Activated CD8-positive, alpha-beta memory T cell treated with anti-CD3 and anti-CD28 coated beads for 24 hours (primary cell): ENCODE measurements around the gene OR4F6.
"Not testable (repeated sequence)": the region's sequence is repeated elsewhere in the genome, so short reads cannot be mapped to it uniquely, and the experiment has no call there.

Source experiments
- DNase-seq: peaks from one replicate; pipeline ENCODE4 v3.0.0-alpha.2; 2020

The OR4F6 gene

DNA sequence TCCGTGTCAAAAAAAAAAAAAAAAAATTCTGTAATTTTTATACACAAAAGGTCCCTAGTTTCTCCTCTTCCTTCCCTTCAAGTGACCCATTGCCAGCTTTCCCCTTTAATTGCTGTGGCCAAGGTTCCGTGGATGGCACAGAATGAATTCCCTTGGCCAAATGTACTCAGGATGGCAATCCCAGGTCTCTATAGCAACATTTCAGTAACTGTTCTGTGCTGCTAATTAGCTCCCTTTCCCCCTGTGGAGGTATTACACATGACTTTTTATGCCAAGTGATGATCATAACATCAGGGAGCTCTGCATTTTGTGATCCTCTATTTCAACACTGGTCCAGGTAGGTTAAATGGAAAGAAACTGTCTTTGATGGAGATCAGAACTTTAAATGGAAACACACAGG lies at the start of gene OR4F6:
Gene OR4F6, plus strand, starts transcription at position 301 of the 400 bp plus-strand sequence. CDS start 2,211 bp downstream, outside the sequence.
- no peak for DNase-seq

DNA sequence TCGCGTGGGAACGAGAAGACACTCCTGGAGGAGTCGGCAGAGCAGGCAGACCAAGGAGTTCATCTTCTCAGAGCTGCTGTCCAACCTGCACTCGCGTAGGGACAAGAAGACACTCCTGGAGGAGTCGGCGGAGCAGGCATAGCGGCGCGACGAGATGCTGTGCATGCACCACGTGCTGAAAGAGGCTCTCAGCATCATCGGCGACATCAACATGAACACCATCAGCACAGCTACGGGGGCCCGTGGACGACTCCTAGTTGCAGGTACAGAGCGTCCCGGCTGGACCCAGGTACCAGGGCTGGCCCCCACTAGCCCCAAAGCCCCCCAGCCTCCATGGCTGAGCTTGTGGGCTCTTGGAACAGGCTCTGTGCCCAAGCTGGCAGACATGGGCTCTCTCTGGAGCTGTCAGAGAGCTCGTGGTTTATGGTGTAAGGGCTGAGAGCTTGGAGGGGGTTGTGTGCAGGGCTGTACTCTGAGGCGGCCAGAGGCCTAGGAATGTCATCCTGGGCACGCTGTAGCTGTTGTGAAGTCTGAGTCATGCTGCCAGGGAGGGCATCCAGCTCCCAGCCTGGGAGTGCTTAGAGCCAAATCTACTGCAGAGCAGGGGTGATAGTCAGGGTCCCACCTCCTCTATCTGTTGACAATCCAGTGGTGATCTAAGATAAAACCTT lies 38.5 kb upstream of the OR4F6 start:
- DNase-seq: not testable (repeated sequence)

- DNase-seq: not testable (repeated sequence)
Observed at GRCh38 chr15:101765340-101765671, 38.0 kb upstream of the OR4F6 start.

GRCh38 chr15:101765772-101766456 lies 37.4 kb upstream of the OR4F6 start:
- DNase-seq: no peak

DNA sequence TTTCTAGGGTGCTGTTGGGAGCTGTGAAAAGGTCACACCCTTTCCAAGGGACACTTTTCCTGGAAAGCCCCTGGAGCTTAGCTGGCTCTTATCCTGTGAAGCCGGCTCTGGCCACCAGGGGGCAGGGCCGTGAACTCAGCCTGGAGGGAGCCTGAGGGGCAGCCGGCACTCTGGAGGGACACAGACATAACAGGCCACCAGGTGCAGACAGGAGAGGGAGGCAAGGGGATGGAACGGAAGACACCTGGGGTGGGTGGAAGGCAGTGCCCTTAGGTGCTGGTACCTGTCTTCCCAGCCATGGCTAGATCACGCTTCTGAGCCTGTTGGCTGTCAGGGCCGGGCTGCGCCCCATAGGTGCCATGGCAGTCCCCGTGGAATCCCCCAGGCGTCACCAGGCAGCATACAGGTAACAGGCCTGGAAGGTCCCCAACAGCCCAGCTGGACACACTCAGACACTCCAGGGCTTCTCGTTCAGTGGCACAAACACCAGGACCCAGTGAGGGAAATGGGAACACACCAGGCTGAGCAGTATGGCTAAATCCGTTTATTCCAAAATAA lies 36.1 kb upstream of the OR4F6 start:
- peak; percentile 54 for DNase-seq

- no peak for DNase-seq
Observed at GRCh38 chr15:101772921-101773320, 30.4 kb upstream of the OR4F6 start.

DNA sequence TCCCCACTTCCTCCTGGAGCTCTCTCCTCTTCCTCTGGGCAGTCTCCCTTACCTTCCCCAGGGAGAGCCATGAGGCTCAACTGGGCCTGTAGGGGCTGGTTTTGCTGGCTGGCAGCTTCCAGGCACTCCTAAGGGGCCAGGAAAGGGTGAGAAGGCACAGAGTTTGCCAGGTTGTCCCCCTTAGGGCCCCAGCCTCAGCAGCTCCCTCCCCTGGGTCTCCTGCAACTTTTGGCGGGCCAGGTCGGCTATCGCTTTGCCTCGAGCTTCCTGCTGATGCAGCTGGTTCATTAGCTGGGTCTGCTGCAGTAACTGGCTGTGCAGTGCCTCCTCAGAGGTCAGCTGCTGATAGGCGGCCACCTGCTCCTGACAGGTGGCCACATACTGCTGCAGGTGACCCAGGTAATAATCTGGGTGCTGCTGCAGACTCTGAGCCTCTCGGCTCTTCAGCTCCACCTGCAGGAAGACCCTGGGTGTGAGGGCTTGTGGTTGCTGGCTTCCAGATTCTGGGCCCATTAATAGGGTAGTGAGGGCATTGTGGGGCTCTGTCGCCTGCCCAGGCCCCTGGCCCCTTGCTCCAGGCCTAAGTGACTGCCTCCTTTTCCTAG lies 29.7 kb upstream of the OR4F6 start:
- DNase-seq: peak; percentile 46

DNA sequence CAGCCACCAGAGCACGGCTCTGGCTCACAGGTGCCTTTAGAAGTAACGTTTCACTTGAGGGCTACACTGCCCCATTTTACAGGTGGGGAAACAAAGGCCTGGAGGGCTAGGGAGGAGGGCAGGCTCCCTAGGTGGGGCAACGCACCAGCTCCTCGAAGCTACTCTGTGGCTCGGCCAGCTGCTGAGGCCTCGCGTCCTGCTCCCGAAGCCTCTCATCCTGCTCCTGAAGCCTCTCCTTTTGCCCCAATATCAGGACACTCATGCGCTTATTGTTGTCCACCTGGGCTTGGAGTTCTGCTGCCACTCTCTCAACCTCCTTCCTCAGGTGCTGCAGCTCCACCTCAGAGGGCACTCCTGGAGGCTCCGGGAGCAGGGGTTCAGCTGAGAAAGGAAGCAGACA lies 28.2 kb upstream of the OR4F6 start:
- DNase-seq: no peak

GRCh38 chr15:101778576-101778975 lies 24.7 kb upstream of the OR4F6 start:
- not testable (repeated sequence) for DNase-seq

DNA sequence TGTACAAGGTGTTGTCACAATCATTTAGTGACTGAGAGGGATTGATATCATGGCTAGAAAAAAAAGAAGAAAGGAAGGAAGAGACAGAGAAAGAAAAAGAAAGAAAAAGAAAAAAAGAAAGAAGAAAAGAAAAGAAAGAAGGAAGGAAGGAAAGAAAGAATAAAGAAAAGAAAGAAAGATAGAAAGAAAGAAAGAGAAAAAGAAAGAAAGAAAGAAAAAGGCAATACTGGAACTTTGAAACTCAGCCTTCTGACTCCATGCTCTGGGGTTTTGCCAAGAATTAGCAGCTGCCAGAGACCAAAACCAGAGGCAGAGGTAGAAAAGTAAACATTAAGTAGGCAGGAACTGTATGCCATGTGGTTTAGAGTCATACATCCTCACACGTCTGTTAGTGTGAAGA lies 23.1 kb upstream of the OR4F6 start:
- not testable (repeated sequence) for DNase-seq

DNA sequence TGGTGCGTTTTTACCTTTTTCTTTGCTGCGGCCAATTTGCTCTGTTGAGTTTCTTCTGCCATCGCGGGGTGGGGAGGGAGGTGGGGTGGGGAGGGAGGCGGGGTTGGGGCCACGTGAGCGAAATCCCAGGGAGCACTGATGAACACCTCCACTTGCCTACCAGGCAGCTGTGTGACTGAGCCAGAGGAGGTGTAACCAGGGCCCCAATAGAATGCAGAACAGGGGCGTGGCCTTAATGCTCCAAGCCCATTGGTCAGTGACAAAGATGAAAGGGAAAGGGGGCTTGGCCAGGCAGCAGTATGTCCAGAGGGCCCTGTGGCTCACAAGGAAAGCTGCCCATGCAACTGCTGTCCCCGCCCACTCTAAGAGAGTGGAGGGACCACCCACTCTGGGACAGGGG lies 21.4 kb upstream of the OR4F6 start:
- DNase-seq: no peak

DNA sequence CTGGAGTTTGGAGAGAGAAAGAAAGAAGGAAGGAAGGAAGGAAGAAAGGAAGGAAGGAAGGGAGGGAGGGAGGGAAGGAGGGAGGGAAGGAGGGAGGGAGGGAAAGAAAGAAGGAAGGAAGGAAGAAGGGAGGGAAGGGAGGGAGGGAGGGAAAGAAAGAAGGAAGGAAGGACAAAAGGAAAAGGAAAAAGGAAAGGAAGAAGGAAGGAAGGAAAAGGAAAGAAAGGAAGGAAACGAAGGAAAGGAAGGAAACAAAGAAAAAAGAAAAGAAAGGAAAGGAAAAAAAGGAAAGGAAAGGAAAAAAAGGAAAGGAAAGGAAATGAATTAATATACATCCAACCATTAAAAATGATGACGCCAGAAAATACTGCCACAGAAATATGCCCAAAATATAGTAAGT lies 18.7 kb upstream of the OR4F6 start:
- no peak for DNase-seq

- not testable (repeated sequence) for DNase-seq
Observed at GRCh38 chr15:101786422-101786821, 16.9 kb upstream of the OR4F6 start.

DNA sequence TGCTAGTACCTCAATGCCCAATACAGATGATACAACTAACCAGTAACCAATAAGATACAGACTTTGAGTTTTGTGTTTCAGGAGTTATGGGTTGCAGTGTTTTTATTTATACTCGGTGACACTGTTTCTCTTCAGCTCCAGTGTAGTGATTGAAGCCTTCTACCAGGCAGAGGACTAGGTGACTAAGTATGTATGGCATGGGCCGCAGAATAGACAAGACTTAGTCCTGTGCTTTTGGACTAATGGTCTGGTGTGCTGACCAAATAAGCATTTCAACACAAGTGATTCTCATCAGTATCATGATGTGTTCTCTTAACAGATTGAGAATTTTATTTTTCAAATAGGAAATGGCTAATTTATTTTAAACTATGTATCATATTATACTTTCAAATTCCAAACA lies 15.3 kb upstream of the OR4F6 start:
- DNase-seq: not testable (repeated sequence)

- not testable (repeated sequence) for DNase-seq
Observed at GRCh38 chr15:101788503-101789269, 14.6 kb upstream of the OR4F6 start.

GRCh38 chr15:101790748-101791147 lies 12.6 kb upstream of the OR4F6 start:
- DNase-seq: not testable (repeated sequence)

GRCh38 chr15:101793981-101794380 lies 9.3 kb upstream of the OR4F6 start:
- DNase-seq: not testable (repeated sequence)

DNA sequence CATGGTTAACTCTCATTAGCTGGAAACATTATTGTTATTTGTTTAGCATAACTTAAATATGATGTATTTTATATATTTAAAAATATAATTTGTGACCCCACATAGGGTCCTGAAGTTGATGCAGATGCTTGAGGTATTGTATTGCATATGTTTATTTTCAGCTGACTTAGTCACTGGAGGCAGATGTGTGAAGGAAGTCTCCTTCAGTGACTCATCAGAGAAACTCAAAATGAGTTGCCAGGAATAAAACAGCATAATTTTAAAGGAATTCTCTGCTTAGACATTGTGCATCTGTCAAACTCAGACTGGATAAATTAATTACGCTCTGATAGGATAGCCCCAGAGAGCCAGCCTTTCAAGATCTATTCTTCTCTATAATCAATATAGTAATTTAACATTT lies 7.9 kb upstream of the OR4F6 start:
- no peak for DNase-seq

- DNase-seq: no peak
Observed at GRCh38 chr15:101799665-101800064, 3.6 kb upstream of the OR4F6 start.

DNA sequence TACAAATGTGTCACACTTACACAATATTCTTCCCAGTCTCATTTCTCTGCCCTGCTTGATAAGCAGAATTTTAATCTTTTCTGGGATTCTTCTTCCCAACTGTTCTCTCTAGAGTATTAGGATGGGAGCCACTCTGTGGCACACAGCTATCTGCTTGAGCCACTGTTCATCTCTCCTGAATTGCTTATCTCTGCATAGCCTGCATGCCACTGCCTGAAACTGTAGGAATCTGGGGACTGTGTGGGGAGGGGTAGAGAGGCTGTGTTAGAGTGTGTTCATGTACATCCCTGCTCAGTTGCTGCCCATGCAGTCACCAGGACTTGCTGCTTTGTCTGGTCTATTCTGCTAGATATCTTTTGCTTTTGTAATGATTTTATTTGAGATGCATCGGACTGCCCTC lies 2.3 kb upstream of the OR4F6 start:
- no peak for DNase-seq

DNA sequence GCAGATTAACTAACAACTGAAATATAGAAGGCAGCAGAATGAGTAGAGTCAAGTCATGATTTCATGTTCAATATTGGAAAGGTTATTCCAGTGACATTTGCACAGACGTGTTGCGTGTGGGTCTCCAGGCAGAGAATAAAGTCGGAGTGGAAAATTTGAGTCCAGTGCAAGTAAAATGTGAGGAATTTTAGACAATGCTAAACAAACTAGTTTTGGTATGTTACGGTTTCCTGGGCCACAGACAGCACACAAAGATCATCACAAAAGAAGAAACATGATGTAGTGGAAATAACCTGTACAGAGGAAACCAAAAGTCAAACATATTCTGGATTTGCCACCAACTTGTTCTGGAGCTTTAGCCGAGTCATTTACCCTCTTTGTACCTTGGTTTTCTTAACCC lies 367 bp downstream of the OR4F6 start:
- no peak for DNase-seq

GRCh38 chr15:101804375-101804774 lies 1.1 kb downstream of the OR4F6 start:
- DNase-seq: no peak

DNA sequence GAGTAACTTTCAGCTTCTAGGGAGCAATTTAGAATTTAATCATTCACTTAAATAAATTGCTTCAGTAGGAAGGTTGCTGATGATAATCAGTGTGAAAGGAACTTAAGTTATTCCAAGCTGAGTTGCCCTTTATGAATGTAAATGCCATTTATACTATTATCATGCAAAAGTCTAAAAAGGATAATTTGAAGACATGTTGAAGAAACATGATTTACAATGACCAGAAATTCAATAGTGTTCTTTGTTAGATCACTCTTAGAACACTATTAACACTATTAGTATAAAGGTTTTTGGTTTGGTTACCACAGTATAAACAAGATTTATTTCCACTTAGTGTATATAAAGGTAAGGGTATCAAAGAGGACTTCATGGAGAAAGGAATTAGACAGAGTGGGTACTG lies 1.6 kb downstream of the OR4F6 start:
- DNase-seq: no peak
